ENCODE results near the gene BMP2K. TPM values are rescaled to one million over a fixed set of nuclear protein-coding genes. Genes with fewer than 3 reads are reported as not detected.
A peak's percentile ranks its signal among the peaks of the same experiment; 100 is the strongest.
"Not testable (repeated sequence)": the region's sequence is repeated elsewhere in the genome, so short reads cannot be mapped to it uniquely, and the experiment has no call there.

Gene BMP2K
- total RNA-seq, 1 experiment from 2014 or later = 45.6 TPM

DNA sequence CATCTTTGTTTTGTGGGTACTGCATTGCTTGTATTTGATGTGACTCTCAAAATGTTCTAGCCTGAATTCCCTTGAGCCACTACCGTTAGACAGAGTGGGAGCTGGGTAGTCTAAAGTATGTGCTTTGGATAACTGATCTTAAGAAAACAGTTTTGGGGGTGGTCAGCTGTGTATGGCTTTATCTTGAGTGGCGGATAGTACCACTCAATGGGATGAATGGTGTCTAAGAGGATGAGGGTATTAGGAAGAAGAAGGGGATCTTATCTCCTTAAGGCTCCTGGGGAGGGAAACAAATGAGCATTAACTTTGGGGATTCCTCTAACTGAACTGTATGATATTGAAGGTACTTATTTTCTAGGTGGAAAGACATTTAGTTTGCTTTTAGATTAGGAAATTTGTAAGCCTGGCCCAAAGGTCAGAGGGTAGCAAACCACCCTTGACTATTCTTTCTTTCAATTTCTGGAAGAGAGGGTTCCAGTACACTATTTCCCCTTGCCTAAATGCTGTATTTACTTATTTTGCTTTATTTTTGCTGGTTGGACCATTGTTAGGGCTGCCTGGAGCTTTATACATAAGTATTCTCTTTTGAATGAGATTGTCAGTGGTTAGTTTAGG, 11.3 kb downstream of the BMP2K start:
- Mint-ChIP-seq H3K27ac (ENCODE audit: unreplicated experiment) (peak overlapping the region; percentile 28), H3K9me3 (ENCODE audit: unreplicated experiment) (no peaks in the 10 kb centered on the region), H3K4me1 (ENCODE audit: low read depth, unreplicated experiment) (peaks cover 8% of the 10 kb centered on the region), H3K36me3 (ENCODE audit: insufficient read depth, unreplicated experiment) (no peaks in the 10 kb centered on the region), H3K4me3 (ENCODE audit: unreplicated experiment) (no peak overlapping the region), H3K27me3 (ENCODE audit: insufficient read depth, unreplicated experiment) (no peaks in the 10 kb centered on the region)
- Histone ChIP-seq H3K27me3 (replicated peaks; ENCODE audit: control insufficient read depth, insufficient read depth, low read length) (no peaks in the 10 kb centered on the region), H3K4me1 (peaks cover 8% of the 10 kb centered on the region; the same call in 1 of the 2 replicates), H3K4me3 (ENCODE audit: low read depth, low read length) (no peak overlapping the region), H3K36me3 (ENCODE audit: control insufficient read depth, insufficient read depth, low read length) (no peaks in the 10 kb centered on the region), H3K9me3 (no peaks in the 10 kb centered on the region)
- intact Hi-C loops (cut with micrococcal nuclease; ENCODE audit: unreplicated experiment) = no loop called here
- TF ChIP-seq, protein P1, sequence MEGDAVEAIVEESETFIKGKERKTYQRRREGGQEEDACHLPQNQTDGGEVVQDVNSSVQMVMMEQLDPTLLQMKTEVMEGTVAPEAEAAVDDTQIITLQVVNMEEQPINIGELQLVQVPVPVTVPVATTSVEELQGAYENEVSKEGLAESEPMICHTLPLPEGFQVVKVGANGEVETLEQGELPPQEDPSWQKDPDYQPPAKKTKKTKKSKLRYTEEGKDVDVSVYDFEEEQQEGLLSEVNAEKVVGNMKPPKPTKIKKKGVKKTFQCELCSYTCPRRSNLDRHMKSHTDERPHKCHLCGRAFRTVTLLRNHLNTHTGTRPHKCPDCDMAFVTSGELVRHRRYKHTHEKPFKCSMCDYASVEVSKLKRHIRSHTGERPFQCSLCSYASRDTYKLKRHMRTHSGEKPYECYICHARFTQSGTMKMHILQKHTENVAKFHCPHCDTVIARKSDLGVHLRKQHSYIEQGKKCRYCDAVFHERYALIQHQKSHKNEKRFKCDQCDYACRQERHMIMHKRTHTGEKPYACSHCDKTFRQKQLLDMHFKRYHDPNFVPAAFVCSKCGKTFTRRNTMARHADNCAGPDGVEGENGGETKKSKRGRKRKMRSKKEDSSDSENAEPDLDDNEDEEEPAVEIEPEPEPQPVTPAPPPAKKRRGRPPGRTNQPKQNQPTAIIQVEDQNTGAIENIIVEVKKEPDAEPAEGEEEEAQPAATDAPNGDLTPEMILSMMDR (IDR thresholded peaks at IDR 0.05; ENCODE audit: insufficient read depth in 1 of 2, low read depth in 1 of 2, low read length in 1 of 2, severe bottlenecking in 1 of 2, unreplicated experiment in 1 of 2) = no peak
- ChIA-PET CTCF (no interaction called here), POLR2A (no interaction called here)
- no TSS peak for BruUV-seq (replicated peaks)
- DNase-seq = no peak

DNA sequence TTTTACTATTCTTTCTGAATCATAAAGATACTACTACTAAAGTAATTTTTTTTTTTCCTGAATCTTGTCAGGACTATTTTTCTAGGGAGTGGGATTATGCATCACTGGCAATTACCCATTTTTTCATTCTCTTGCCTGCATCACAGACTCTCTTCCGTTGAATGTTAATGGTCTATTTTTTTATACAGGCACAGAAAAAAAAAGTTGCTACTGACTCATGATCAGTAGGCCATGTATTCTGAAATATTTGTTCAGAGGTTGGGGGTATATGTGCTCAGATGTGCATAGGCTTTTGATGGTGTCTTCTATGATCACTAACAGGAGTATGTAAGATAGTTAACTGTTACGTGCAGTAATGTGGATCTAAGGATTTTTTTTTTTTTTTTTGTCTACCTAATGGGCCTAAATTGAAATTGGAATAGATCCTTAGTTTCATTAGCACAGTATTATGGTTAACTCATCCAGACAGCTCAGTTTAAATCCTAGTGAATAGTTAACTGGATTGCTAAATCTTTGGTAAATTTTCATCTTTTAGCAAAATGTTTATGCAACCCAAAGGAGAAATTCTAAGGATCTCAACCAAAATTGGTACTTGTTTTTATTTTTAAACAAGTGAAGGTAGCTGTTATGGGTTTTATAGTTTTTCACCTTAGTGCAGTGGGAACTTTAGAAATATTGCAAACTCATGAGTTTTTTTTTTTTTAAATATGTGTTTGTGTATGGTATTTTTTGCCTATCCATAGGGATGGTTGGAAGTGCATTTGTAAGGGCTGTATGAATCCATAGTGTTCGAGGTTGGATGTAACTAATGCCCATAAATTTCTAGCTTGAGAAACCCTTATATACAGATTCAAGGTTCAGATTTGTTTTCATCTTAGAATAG, 12.1 kb downstream of the BMP2K start:
- Mint-ChIP-seq H3K27me3 (ENCODE audit: insufficient read depth, unreplicated experiment) (no peaks in the 10 kb centered on the region), H3K27ac (ENCODE audit: unreplicated experiment) (no peak overlapping the region), H3K36me3 (ENCODE audit: insufficient read depth, unreplicated experiment) (no peaks in the 10 kb centered on the region), H3K9me3 (ENCODE audit: unreplicated experiment) (no peaks in the 10 kb centered on the region), H3K4me3 (ENCODE audit: unreplicated experiment) (no peak overlapping the region), H3K4me1 (ENCODE audit: low read depth, unreplicated experiment) (peaks cover 8% of the 10 kb centered on the region)
- TF ChIP-seq, protein P1 (IDR thresholded peaks at IDR 0.05; ENCODE audit: insufficient read depth in 1 of 2, low read depth in 1 of 2, low read length in 1 of 2, severe bottlenecking in 1 of 2, unreplicated experiment in 1 of 2) = no peak
- ChIA-PET POLR2A (no interaction called here), CTCF (no interaction called here)
- Histone ChIP-seq H3K36me3 (ENCODE audit: control insufficient read depth, insufficient read depth, low read length) (no peaks in the 10 kb centered on the region), H3K9me3 (no peaks in the 10 kb centered on the region), H3K4me3 (ENCODE audit: low read depth, low read length) (no peak overlapping the region), H3K27me3 (replicated peaks; ENCODE audit: control insufficient read depth, insufficient read depth, low read length) (no peaks in the 10 kb centered on the region), H3K4me1 (peaks cover 8% of the 10 kb centered on the region; the same call in 1 of the 2 replicates)
- no peak for DNase-seq
- TSS peak; percentile 2 for BruUV-seq (replicated peaks)
- intact Hi-C loops (cut with micrococcal nuclease; ENCODE audit: unreplicated experiment) = no loop called here

DNA sequence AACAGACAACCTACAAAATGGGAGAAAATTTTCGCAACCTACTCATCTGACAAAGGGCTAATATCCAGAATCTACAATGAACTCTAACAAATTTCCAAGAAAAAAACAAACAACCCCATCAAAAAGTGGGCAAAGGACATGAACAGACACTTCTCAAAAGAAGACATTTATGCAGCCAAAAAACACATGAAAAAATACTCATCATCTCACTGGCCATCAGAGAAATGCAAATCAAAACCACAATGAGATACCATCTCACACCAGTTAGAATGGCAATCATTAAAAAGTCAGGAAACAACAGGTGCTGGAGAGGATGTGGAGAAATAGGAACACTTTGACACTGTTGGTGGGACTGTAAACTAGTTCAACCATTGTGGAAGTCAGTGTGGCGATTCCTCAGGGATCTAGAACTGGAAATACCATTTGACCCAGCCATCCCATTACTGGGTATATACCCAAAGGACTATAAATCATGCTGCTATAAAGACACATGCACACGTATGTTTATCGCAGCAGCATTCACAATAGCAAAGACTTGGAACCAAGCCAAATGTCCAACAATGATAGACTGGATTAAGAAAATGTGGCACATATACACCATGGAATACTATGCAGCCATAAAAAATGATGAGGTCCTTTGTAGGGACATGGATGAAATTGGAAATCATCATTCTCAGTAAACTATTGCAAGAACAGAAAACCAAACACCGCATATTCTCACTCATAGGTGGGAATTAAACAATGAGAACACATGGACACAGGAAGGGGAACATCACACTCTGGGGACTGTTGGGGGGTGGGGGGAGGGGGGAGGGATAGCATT, 19.7 kb downstream of the BMP2K start:
- H3K9me3 ChIP-seq; H3K9me3 Mint-ChIP-seq (ENCODE audit: unreplicated experiment); H3K4me1 ChIP-seq; POLR2A ChIA-PET; H3K36me3 ChIP-seq (ENCODE audit: control insufficient read depth, insufficient read depth, low read length); H3K4me3 ChIP-seq (ENCODE audit: low read depth, low read length); H3K27me3 Mint-ChIP-seq (ENCODE audit: insufficient read depth, unreplicated experiment); CTCF ChIA-PET; BruUV-seq (replicated peaks); DNase-seq; H3K27ac Mint-ChIP-seq (ENCODE audit: unreplicated experiment); H3K4me1 Mint-ChIP-seq (ENCODE audit: low read depth, unreplicated experiment); H3K36me3 Mint-ChIP-seq (ENCODE audit: insufficient read depth, unreplicated experiment); intact Hi-C loops (cut with micrococcal nuclease; ENCODE audit: unreplicated experiment); H3K4me3 Mint-ChIP-seq (ENCODE audit: unreplicated experiment); H3K27me3 ChIP-seq (replicated peaks; ENCODE audit: control insufficient read depth, insufficient read depth, low read length): not testable (repeated sequence)
